ENCODE measurements around the gene KRT20. TPM values are rescaled to one million over a fixed set of nuclear protein-coding genes. Genes with fewer than 3 reads are reported as not detected.

The KRT20 gene
- total and polyA plus RNA-seq, 9 of the 15 experiments (the other 6 are each of a cell fraction or from before 2014, with no cell fraction given), result 0.44 TPM; not detected in 8

- no peak overlapping the region for H3K9ac ChIP-seq (ENCODE audit: insufficient read depth in 1 of 2, low read depth in 2 of 2, low read length in 2 of 2)
- H3K27ac ChIP-seq (ENCODE audit: extremely low read depth, low read depth, low read length), result no peak overlapping the region
- in situ Hi-C loops (cut with MboI) (no loop called here), intact Hi-C loops (cut with micrococcal nuclease) (no loop called here)
- H3K4me1 ChIP-seq (replicated peaks in 1 of 2; ENCODE audit: control insufficient read depth in 2 of 2, insufficient read depth in 2 of 2, low read length in 2 of 2), result no peaks in the 10 kb centered on the region
- H4K20me1 ChIP-seq (replicated peaks; ENCODE audit: control insufficient read depth, insufficient read depth, low read length), result no peaks in the 10 kb centered on the region
- no peak overlapping the region for H3K4me3 ChIP-seq
- H3K9me1 ChIP-seq (ENCODE audit: control insufficient read depth, insufficient read depth, low read length), result no peaks in the 10 kb centered on the region
- peak in 1 of 4 experiments; percentile 21 for DNase-seq (ENCODE audit: extremely low read depth in 1 of 4, low spot score in 3 of 4)
- ChIA-PET CTCF (ENCODE audit: low intra/inter-chr PET ratio) (no interaction called here), POLR2A (interaction anchor here (0.6 to 2.0 kb wide), 2 partner anchors 10 kb away, joined by 4 read pairs; no protein-coding TSS in a partner anchor)
- no TSS peak for BruUV-seq (replicated peaks)
- FAIRE-seq, result peak; percentile 35
- no peaks in the 10 kb centered on the region for H3K36me3 ChIP-seq (ENCODE audit: control insufficient read depth, insufficient read depth, low read length)
- H3K9me3 ChIP-seq (replicated peaks; ENCODE audit: control insufficient read depth, insufficient read depth, low read depth, low read length), result no peaks in the 10 kb centered on the region
- 0% methylated on average over 2 of the region's 2 CpGs for WGBS (ENCODE audit: insufficient coverage, low coverage, missing lambda C conversion rate)
- no peak overlapping the region for H3K4me2 ChIP-seq (ENCODE audit: insufficient read depth, low read length)
- H2AFZ ChIP-seq (ENCODE audit: low read depth, low read length), result no peak overlapping the region
- no peak for ATAC-seq
- peaks cover 8 to 14% of the 10 kb centered on the region in 2 experiments; a peak in 4 of 5 replicates for H3K27me3 ChIP-seq (ENCODE audit: control insufficient read depth in 2 of 2, insufficient read depth in 2 of 2, low read length in 2 of 2)
- H3K79me2 ChIP-seq (ENCODE audit: control insufficient read depth, insufficient read depth, low read length), result no peaks in the 10 kb centered on the region
- TF ChIP-seq TAL1 (IDR thresholded peaks at IDR 0.05) (no peak), CTCF (IDR thresholded peaks at IDR 0.05 in 2 of 3, conservative IDR thresholded peaks at IDR 0.05 in 1 of 3; ENCODE audit: insufficient read depth in 2 of 3, low read depth in 1 of 3, low read length in 3 of 3) (no peak), NR0B1 (IDR thresholded peaks at IDR 0.05; ENCODE audit: partially characterized antibody) (no peak), JUN (IDR thresholded peaks at IDR 0.05; ENCODE audit: borderline replicate concordance, low read depth, low read length) (peak; percentile 69), JUN (CRISPR knock-in tag; IDR thresholded peaks at IDR 0.05; ENCODE audit: borderline replicate concordance) (no peak), ZNF232 (CRISPR knock-in tag; IDR thresholded peaks at IDR 0.05) (no peak), PKNOX1 (IDR thresholded peaks at IDR 0.05) (0 out of 2 replicates have a peak, but pooled peaks have one; percentile 14), USF2 (CRISPR knock-in tag; IDR thresholded peaks at IDR 0.05) (no peak), ZKSCAN8 (CRISPR knock-in tag; IDR thresholded peaks at IDR 0.05) (no peak), NR2C1 (IDR thresholded peaks at IDR 0.05) (no peak), NR2C1 (tag; IDR thresholded peaks at IDR 0.05) (no peak), STAG1 (CRISPR knock-in tag; IDR thresholded peaks at IDR 0.05; ENCODE audit: borderline replicate concordance) (no peak), FOXJ2 (tag; IDR thresholded peaks at IDR 0.05) (peak; percentile 38; the same call in 1 of the 2 replicates), JUND (IDR thresholded peaks at IDR 0.05; ENCODE audit: borderline replicate concordance, low read depth, low read length) (peak; percentile 83; the same call in 1 of the 2 replicates), JUND (tag; IDR thresholded peaks at IDR 0.05; ENCODE audit: borderline replicate concordance, low read depth, low read length) (peak; percentile 78), ZNF324 (CRISPR knock-in tag; IDR thresholded peaks at IDR 0.05) (no peak), XRCC3 (IDR thresholded peaks at IDR 0.05) (no peak), HOMEZ (CRISPR knock-in tag; IDR thresholded peaks at IDR 0.05) (no peak)
Measured at GRCh38 chr17:40922239-40922638, 37.2 kb upstream of the KRT20 start.
